HG03575 (cell line): Measurements from ENCODE around the gene SLC35A4.

Source experiments
- ATAC-seq: cut with Tn5 transposase; IDR thresholded peaks from one replicate; pipeline ENCODE4 v1.9.1; 2021; ENCODE audit not compliant: unreplicated experiment, insufficient number of reproducible peaks, low FRiP score; ENCODE audit errors: extremely low read depth

SLC35A4 gene

GRCh38 chr5:140557136-140557805 lies 7.4 kb upstream of the SLC35A4 start, which contains the start of gene SRA1:
TSS of gene SRA1 (minus strand) at chr5:140557473. CDS start at chr5:140557452, 21 bp downstream.
- ATAC-seq: peak; percentile 80

DNA sequence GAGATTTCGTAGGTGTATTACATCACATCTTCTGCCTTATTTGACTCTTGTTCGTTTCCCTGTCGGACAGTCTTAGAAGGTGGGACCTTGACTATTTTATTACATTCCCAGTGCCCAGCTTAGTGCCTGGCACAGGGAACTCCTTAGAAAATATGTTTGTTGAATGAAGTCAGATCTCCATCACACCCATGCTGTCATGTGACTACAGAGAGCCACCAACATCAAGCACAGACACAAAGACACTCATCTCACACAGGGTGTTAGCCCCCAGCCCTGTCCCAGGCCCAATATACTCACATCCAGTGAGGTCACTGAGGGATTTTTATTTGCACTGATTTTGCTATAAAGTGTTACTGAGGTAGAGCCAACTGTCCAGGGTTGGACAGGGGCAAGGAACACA lies 6.7 kb upstream of the SLC35A4 start:
- ATAC-seq: no peak

DNA sequence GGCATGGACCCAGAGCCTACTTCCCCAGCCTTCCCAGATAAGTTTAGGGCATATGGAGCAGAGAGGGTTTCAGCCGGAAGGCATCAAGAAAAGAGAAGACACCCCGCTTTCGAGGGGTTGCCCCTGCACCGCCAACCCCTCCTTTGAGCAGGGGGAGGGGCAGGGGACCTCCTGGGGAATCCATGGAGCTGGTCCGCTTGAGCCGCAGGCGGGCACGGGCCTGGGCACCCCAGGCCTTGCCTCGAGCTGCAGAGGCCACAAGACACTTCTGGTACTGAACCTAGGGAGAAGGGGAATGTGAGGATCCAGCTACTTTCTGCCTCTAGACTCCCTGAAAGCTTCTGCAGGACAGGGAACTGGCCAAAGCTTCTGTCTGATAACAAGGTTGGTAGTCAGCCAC lies 6.1 kb upstream of the SLC35A4 start:
- no peak for ATAC-seq

- no peak for ATAC-seq
Observed at GRCh38 chr5:140560227-140560626, 4.4 kb upstream of the SLC35A4 start.

DNA sequence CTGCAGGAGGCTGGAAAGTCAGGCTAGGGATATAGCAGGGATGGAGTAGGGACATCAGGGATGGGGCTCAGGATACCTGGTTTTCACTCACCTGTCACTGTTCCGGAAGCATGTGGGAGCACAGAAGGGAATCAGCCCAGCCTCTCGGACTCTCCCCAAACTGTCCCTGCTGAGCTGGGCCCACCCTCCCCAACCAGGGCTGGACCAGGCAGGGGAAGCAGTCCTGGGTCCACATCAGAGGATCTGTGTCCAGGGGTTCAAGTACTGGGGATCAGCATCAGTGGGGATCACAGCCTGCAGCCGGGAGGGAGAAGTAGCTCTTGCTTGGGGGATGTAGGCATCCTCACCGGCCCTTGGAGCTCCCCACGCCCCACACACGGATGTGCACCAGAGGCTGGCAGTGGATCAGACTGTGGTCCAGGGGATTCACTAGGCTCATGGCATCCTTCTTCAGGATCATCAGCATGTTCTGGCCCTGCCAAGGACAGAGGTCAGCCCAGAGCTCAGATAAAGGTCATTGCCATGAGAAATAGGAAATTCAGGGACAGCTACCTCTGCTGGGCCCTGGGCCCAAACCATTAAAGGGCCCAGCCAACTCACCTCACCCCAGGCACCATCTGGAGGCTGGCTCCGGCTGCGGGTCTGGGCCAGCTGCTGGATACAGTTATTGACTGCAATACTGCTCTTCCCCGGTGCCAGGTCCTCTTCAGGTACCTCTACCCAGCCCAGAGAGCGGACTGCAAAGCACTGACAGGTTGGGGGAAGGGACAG lies 2.7 kb upstream of the SLC35A4 start:
- no peak for ATAC-seq

GRCh38 chr5:140563596-140563995 lies 1.0 kb upstream of the SLC35A4 start:
- no peak for ATAC-seq

DNA sequence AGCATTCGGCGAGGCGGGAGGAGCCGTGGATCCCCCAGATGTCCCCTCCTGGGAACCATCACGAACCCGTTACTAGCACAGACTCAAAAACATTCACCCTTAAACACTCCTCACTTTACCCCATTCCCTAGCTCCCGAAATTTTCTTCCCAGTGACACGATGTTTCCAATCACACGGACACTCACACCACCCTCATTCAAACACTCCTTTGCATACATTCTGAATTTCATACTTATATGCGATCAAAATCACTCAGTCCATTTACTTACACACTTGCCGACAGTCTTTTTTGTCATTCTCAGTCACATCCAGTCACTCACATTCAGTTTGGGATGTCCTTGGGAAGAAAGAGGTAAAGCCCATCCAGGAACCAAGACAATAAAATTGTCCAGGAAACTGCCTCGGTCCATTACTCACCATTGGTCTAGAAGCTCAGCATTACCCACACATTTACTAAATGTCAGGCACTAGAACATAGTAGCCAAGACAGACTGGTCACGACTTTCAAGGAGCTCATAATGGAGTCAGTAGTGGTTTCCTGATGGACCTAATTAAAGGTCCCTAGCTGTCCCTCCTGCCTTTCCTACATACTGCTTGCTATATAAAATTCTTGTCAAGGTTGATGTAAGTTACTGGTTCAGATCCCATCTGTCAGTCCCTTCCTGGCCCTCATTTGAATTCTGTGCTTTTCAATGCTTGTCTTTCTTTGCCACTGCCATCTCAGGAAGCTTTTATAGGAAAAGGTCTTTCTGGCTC lies 574 bp downstream of the SLC35A4 start:
- no peak for ATAC-seq

- ATAC-seq: no peak
Observed at GRCh38 chr5:140565780-140566095, 1.1 kb downstream of the SLC35A4 start.

- no peak for ATAC-seq
Observed at GRCh38 chr5:140566665-140567064, 2.0 kb downstream of the SLC35A4 start.

DNA sequence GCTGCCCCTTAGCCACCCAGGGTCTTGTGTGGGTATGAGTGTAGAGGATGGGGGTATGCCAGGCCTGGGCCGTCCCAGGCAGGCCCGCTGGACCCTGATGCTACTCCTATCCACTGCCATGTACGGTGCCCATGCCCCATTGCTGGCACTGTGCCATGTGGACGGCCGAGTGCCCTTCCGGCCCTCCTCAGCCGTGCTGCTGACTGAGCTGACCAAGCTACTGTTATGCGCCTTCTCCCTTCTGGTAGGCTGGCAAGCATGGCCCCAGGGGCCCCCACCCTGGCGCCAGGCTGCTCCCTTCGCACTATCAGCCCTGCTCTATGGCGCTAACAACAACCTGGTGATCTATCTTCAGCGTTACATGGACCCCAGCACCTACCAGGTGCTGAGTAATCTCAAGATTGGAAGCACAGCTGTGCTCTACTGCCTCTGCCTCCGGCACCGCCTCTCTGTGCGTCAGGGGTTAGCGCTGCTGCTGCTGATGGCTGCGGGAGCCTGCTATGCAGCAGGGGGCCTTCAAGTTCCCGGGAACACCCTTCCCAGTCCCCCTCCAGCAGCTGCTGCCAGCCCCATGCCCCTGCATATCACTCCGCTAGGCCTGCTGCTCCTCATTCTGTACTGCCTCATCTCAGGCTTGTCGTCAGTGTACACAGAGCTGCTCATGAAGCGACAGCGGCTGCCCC lies 2.6 kb downstream of the SLC35A4 start:
- no peak for ATAC-seq

DNA sequence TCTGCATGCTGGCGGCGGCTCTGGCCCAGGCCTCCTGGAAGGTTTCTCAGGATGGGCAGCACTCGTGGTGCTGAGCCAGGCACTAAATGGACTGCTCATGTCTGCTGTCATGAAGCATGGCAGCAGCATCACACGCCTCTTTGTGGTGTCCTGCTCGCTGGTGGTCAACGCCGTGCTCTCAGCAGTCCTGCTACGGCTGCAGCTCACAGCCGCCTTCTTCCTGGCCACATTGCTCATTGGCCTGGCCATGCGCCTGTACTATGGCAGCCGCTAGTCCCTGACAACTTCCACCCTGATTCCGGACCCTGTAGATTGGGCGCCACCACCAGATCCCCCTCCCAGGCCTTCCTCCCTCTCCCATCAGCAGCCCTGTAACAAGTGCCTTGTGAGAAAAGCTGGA lies 3.2 kb downstream of the SLC35A4 start:
- no peak for ATAC-seq

DNA sequence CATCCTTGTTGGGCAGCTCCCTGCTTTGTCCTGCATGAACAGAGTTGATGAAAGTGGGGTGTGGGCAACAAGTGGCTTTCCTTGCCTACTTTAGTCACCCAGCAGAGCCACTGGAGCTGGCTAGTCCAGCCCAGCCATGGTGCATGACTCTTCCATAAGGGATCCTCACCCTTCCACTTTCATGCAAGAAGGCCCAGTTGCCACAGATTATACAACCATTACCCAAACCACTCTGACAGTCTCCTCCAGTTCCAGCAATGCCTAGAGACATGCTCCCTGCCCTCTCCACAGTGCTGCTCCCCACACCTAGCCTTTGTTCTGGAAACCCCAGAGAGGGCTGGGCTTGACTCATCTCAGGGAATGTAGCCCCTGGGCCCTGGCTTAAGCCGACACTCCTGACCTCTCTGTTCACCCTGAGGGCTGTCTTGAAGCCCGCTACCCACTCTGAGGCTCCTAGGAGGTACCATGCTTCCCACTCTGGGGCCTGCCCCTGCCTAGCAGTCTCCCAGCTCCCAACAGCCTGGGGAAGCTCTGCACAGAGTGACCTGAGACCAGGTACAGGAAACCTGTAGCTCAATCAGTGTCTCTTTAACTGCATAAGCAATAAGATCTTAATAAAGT lies 3.9 kb downstream of the SLC35A4 start:
- ATAC-seq: no peak

DNA sequence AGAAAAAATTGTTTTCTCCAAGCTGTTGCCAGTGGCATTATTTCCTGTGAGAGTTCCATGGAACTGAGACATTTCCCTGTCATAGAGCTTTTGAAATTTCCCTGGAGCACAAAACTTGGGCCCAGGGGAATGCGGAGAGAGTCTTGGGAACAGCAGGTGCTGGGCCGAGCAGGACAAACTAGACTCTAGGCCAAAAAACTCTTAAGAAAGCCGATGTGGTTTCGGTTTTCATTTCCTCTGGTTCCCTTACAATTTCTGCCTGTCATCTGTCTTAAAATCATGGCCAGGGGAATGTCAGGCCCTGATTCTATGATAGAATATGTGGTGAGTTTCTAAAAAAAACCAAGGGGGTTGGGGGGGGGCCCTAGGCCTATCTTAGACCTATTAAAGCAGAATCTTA lies 4.6 kb downstream of the SLC35A4 start:
- ATAC-seq: no peak

DNA sequence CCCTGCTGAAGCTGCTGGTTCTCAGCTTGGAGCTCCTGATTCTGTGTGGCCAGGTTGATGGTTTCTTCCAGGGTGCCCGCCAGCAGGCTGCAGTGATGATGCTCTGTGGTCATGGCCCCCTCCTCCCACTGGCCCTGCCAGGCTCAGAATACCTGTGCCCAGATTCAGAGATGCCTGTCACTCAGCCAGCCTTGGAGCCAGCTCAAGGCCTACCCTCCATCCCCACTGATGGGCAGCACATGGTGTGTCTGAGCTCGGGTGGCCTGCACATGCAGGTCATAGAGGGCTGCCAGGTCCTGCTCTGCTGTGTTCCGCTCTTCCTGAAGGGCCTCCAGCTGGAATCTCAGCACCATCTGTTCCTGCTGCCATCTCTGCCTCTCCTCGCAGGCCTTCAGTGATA lies 5.4 kb downstream of the SLC35A4 start:
- ATAC-seq: no peak

DNA sequence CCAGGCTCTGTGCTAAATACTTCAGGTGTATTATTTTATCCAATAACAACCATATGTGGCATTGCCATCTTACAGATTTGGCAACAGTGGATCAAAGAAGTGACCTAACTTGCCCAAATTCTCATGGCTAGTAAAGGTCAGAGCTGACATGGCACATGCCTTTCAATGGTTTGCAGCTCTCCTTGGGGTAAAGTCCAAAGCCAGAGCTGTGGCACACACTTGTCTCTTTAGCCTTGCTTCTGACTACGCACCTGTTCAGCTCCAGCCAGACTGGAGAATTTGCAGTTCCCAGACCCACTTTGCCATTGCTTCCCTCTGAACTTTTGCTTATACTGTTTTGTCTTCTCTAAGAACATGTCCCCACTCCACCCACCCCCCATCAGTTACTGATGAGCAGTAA lies 5.9 kb downstream of the SLC35A4 start:
- ATAC-seq: no peak

DNA sequence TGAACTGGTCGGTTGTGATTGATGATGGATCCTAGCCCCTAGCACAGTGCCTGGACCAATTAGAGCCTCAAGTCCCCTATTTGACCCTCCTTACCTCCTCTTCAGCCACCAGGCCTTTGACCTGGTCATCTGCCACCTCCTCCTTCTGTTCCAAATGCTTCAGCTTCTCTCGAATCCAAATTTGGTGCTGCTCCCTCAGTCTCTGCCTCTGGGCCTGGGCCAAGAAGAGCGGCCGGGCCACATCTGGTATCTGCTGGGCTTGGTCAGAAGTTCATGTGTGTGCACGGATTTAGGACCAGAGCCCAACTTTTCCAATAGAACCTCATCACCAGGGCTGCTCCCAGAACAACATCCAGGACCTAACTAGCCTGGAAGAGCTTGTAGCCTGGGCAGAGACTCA lies 6.5 kb downstream of the SLC35A4 start:
- no peak for ATAC-seq

DNA sequence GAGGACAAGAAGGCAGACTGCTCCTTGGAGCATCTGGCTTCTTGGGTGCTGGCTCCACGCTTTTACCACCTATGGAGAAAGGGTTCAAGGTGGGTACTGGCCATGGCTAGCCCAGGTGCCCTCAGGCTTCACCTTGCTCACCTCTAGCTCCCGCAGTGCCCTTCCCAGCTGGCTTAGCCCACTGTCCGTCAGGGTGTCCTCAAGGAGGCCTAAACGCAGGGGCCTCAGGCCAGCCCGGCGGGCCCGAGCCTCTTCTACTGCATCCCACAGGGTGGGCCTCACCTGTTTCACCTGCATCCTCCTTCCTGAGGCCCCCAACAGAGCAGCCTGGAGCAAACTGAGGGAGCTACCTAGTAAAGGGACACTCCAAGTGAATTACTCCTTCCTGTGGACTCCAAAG lies 9.1 kb downstream of the SLC35A4 start:
- ATAC-seq: no peak

GRCh38 chr5:140574165-140574564 lies 9.5 kb downstream of the SLC35A4 start:
- ATAC-seq: no peak

- no peak for ATAC-seq
Observed at GRCh38 chr5:140575309-140575708, 10.7 kb downstream of the SLC35A4 start.
